ENCODE measurements around the gene ATF3. TPM values are rescaled to one million over a fixed set of nuclear protein-coding genes. Genes with fewer than 3 reads are reported as not detected.

ATF3 gene
- total RNA-seq, 2 experiments from 2014 or later: 38.6 to 38.9 TPM

GRCh38 chr1:212584092-212584886, 24.3 kb upstream of the ATF3 start:
- ChIA-PET CTCF (no interaction called here), POLR2A (no interaction called here)

GRCh38 chr1:212585210-212585609, 23.4 kb upstream of the ATF3 start:
- ChIA-PET POLR2A (no interaction called here), CTCF (no interaction called here)

- POLR2A ChIA-PET: interaction anchor here (1.0 kb wide), 1 partner anchor 22 kb away, joined by 3 read pairs; the partner anchor contains the start of gene ATF3
- CTCF ChIA-PET: interaction anchor here (0.6 kb wide), 1 partner anchor 55 kb away, joined by 5 read pairs; no protein-coding TSS in a partner anchor
Measured at GRCh38 chr1:212586206-212587015, 22.1 kb upstream of the ATF3 start.

- POLR2A ChIA-PET: interaction anchor here (1.0 kb wide), 1 partner anchor 21 kb away, joined by 3 read pairs; the partner anchor contains the start of gene ATF3
- CTCF ChIA-PET: interaction anchor here (0.6 kb wide), 1 partner anchor 54 kb away, joined by 5 read pairs; no protein-coding TSS in a partner anchor
Measured at GRCh38 chr1:212587016-212587887, 21.3 kb upstream of the ATF3 start.

GRCh38 chr1:212587888-212588510, 20.6 kb upstream of the ATF3 start:
- ChIA-PET POLR2A (interaction anchor here (0.6 kb wide), 1 partner anchor 84 kb away, joined by 3 read pairs; no protein-coding TSS in a partner anchor), CTCF (no interaction called here)

- ChIA-PET CTCF (no interaction called here), POLR2A (no interaction called here)
Measured at GRCh38 chr1:212589446-212589845, 19.1 kb upstream of the ATF3 start.

GRCh38 chr1:212591922-212592321, 16.6 kb upstream of the ATF3 start:
- ChIA-PET POLR2A (no interaction called here), CTCF (no interaction called here)

- ChIA-PET CTCF (interaction anchor here (1.4 kb wide), 1 partner anchor 117 kb away, joined by 4 read pairs; no protein-coding TSS in a partner anchor), POLR2A (interaction anchor here (0.7 kb wide), 1 partner anchor 28 kb away, joined by 6 read pairs; no protein-coding TSS in a partner anchor)
Measured at GRCh38 chr1:212593821-212594251, 14.7 kb upstream of the ATF3 start.

- POLR2A ChIA-PET: interaction anchor here (1.5 kb wide), 1 partner anchor 14 kb away, joined by 8 read pairs; the partner anchor contains the start of gene ATF3
- CTCF ChIA-PET: interaction anchor here (1.1 to 1.4 kb wide), 2 partner anchors 17 to 117 kb away, joined by 3 to 4 read pairs; no protein-coding TSS in a partner anchor
Measured at GRCh38 chr1:212594640-212595039, 13.9 kb upstream of the ATF3 start.

- POLR2A ChIA-PET: interaction anchor here (1.5 kb wide), 1 partner anchor 13 kb away, joined by 8 read pairs; the partner anchor contains the start of gene ATF3
Measured at GRCh38 chr1:212595229-212595628, 13.3 kb upstream of the ATF3 start.

GRCh38 chr1:212595787-212596714, 12.5 kb upstream of the ATF3 start:
- ChIA-PET POLR2A (interaction anchor here (1.0 to 3.5 kb wide), 3 partner anchors 12 to 37 kb away, joined by 3 to 27 read pairs (median 3); partner anchors contain the start of gene ATF3), CTCF (interaction anchor here (0.9 to 1.2 kb wide), 3 partner anchors 12 to 119 kb away, joined by 4 to 9 read pairs (median 4); partner anchors contain the start of gene ATF3)

More at GRCh38 chr1:212595229-212595628, 13.3 kb upstream of the ATF3 start:
- CTCF ChIA-PET: interaction anchor here (1.1 kb wide), 1 partner anchor 16 kb away, joined by 3 read pairs; no protein-coding TSS in a partner anchor

GRCh38 chr1:212596798-212597197, 11.8 kb upstream of the ATF3 start:
- ChIA-PET CTCF (interaction anchor here (0.9 to 1.2 kb wide), 3 partner anchors 11 to 120 kb away, joined by 4 to 9 read pairs (median 4); partner anchors contain the start of gene ATF3), POLR2A (interaction anchor here (1.0 to 3.5 kb wide), 3 partner anchors 11 to 38 kb away, joined by 3 to 27 read pairs (median 3); partner anchors contain the start of gene ATF3)

- POLR2A ChIA-PET: interaction anchor here (3.5 kb wide), 1 partner anchor 11 kb away, joined by 27 read pairs; the partner anchor contains the start of gene ATF3
- CTCF ChIA-PET: interaction anchor here (0.6 kb wide), 1 partner anchor 203 kb away, joined by 4 read pairs; no protein-coding TSS in a partner anchor
Measured at GRCh38 chr1:212597487-212597886, 11.1 kb upstream of the ATF3 start.

GRCh38 chr1:212600071-212600915, 8.3 kb upstream of the ATF3 start:
- CTCF ChIA-PET: no interaction called here
- POLR2A ChIA-PET: no interaction called here

- ChIA-PET POLR2A (no interaction called here), CTCF (no interaction called here)
Measured at GRCh38 chr1:212600980-212601379, 7.6 kb upstream of the ATF3 start.

GRCh38 chr1:212601524-212601923, 7.0 kb upstream of the ATF3 start:
- ChIA-PET POLR2A (no interaction called here), CTCF (interaction anchor here (1.3 kb wide), 1 partner anchor 34 kb away, joined by 4 read pairs; no protein-coding TSS in a partner anchor)

Data from activated CD8-positive, alpha-beta memory T cell treated with anti-CD3 and anti-CD28 coated beads for 36 hours (primary cell).